Measurements from ENCODE around the gene IL22RA1.

Gene IL22RA1

DNA sequence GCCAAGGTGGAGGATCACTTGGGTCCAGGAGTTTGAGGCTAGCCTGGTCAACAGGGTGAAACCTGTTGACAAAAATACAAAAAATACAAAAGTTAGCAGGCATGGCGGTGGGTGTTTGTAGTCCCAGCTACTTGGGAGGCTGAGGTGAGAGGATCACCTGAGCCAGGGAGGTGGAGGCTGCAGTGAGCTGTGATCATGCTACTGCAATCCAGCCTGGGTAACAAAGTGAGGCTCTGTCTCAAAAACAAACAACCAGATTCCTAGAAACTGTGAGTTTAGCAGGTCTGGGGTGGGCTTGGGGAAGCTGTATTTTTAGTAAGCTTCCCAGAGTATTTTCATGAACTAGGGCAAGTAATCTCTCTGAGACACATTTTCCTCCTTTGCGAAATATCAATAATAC is 25.8 kb downstream of the IL22RA1 start:
- Histone ChIP-seq H3K9me2 (replicated peaks; ENCODE audit: insufficient read depth, low read length) (no peaks in the 10 kb centered on the region), H3K79me2 (ENCODE audit: insufficient read depth, low read length) (no peaks in the 10 kb centered on the region), H3F3A (ENCODE audit: insufficient read depth) (no peaks in the 10 kb centered on the region), H2AFZ (ENCODE audit: low read depth, low read length, severe bottlenecking) (no peak overlapping the region), H3K4me3 (ENCODE audit: insufficient read depth, low read length, poor library complexity, severe bottlenecking) (no peak overlapping the region), H3K36me3 (ENCODE audit: low read length) (no peaks in the 10 kb centered on the region), H3K4me2 (ENCODE audit: low read depth, low read length, poor library complexity, severe bottlenecking) (no peak overlapping the region), H3K27me3 (ENCODE audit: low read length) (no peaks in the 10 kb centered on the region), H4K20me1 (ENCODE audit: low read depth, low read length) (no peaks in the 10 kb centered on the region), H3K27ac (ENCODE audit: low read depth, low read length) (no peak overlapping the region), H3K9me3 (ENCODE audit: insufficient read depth, low read length) (no peaks in the 10 kb centered on the region), H3K9ac (ENCODE audit: low read length) (no peak overlapping the region)
- TF ChIP-seq CTCF (IDR thresholded peaks at IDR 0.05; ENCODE audit: insufficient read depth, low read length, poor library complexity, severe bottlenecking) (no peak), EZH2phosphoT487 (conservative IDR thresholded peaks at IDR 0.05; ENCODE audit: low read length) (no peak)

DNA sequence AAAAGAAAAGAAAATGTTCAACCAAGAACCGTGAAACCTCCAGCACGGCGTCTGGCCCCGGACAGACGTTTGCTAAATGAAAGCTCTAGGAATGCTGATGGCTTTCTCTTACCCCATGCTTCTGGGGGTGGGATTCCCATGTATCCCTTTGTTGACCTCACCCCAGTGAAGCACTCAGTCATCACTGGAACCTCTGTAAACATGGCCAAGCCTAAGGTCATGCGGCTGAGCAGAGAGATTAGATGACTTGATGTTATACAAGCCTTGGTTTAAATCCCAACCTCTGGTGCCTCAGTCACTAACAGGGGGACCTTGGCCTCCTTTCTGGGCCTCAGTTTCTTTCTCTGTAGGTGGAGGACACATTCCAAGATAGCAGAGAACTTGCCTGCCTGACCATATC is 28.2 kb downstream of the IL22RA1 start:
- Histone ChIP-seq H3K9me2 (replicated peaks; ENCODE audit: insufficient read depth, low read length) (no peaks in the 10 kb centered on the region), H2AFZ (ENCODE audit: low read depth, low read length, severe bottlenecking) (no peak overlapping the region), H3K4me3 (ENCODE audit: insufficient read depth, low read length, poor library complexity, severe bottlenecking) (no peak overlapping the region), H4K20me1 (ENCODE audit: low read depth, low read length) (no peaks in the 10 kb centered on the region), H3K79me2 (ENCODE audit: insufficient read depth, low read length) (no peaks in the 10 kb centered on the region), H3K4me2 (ENCODE audit: low read depth, low read length, poor library complexity, severe bottlenecking) (no peak overlapping the region), H3K36me3 (ENCODE audit: low read length) (no peaks in the 10 kb centered on the region), H3K27ac (ENCODE audit: low read depth, low read length) (no peak overlapping the region), H3K9me3 (ENCODE audit: insufficient read depth, low read length) (no peaks in the 10 kb centered on the region), H3K27me3 (ENCODE audit: low read length) (no peaks in the 10 kb centered on the region), H3F3A (ENCODE audit: insufficient read depth) (no peaks in the 10 kb centered on the region), H3K9ac (ENCODE audit: low read length) (no peak overlapping the region)
- no peak for TF ChIP-seq CTCF (IDR thresholded peaks at IDR 0.05; ENCODE audit: insufficient read depth, low read length, poor library complexity, severe bottlenecking)
- no peak for TF ChIP-seq EZH2phosphoT487 (conservative IDR thresholded peaks at IDR 0.05; ENCODE audit: low read length)

DNA sequence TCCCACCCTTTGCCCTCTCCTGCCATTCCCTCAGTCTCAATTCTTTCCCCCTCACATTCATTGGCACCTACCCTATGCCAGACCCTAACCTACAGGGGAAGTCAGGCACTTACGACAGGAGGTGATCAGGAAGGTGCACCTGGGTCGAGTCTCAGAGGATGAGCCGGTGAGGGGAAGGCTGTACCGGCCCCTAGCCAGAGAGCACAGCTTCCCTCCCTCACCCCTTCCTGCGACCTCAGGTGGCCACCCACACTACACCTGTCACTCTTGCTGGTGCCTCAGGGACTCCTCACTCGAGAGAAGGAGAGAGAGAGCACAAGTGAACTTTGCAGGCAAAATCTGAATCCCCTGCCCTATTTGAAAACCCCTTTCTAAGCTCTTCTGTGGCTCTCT is 29.3 kb downstream of the IL22RA1 start:
- Histone ChIP-seq H3K4me2 (ENCODE audit: low read depth, low read length, poor library complexity, severe bottlenecking) (no peak overlapping the region), H3K9ac (ENCODE audit: low read length) (no peak overlapping the region), H3K4me3 (ENCODE audit: insufficient read depth, low read length, poor library complexity, severe bottlenecking) (no peak overlapping the region), H3K9me2 (replicated peaks; ENCODE audit: insufficient read depth, low read length) (no peaks in the 10 kb centered on the region), H2AFZ (ENCODE audit: low read depth, low read length, severe bottlenecking) (no peak overlapping the region), H3K27me3 (ENCODE audit: low read length) (no peaks in the 10 kb centered on the region), H3F3A (ENCODE audit: insufficient read depth) (no peaks in the 10 kb centered on the region), H3K79me2 (ENCODE audit: insufficient read depth, low read length) (no peaks in the 10 kb centered on the region), H3K9me3 (ENCODE audit: insufficient read depth, low read length) (no peaks in the 10 kb centered on the region), H3K36me3 (ENCODE audit: low read length) (no peaks in the 10 kb centered on the region), H3K27ac (ENCODE audit: low read depth, low read length) (no peak overlapping the region), H4K20me1 (ENCODE audit: low read depth, low read length) (no peaks in the 10 kb centered on the region)
- TF ChIP-seq EZH2phosphoT487 (conservative IDR thresholded peaks at IDR 0.05; ENCODE audit: low read length) (no peak), CTCF (IDR thresholded peaks at IDR 0.05; ENCODE audit: insufficient read depth, low read length, poor library complexity, severe bottlenecking) (no peak)
